Spinal cord (tissue), 10 donors: ENCODE results near the gene VSTM4. TPM values are rescaled to one million over a fixed set of nuclear protein-coding genes. Genes with fewer than 3 reads are reported as not detected.
A peak's percentile ranks its signal among the peaks of the same experiment; 100 is the strongest.

ENCODE experiments used
- DNase-seq, 6 donors: peaks; one replicate each; pipeline versions ENCODE4 v3.0.0 to v3.0.0-alpha.2; 2013 to 2015; ENCODE audit warnings: low spot score in 6 of 6, low read depth in 4 of 6
- H3K27ac ChIP-seq: one replicate; pipeline ENCODE4 v1.5.1; 2013; ENCODE audit warnings: low read depth, low read length, control low read depth
- H3K27me3 ChIP-seq: one replicate; pipeline ENCODE4 v1.6.1; 2013; ENCODE audit warnings: low read length; ENCODE audit not compliant: control insufficient read depth, insufficient read depth
- H3K36me3 ChIP-seq: one replicate; pipeline ENCODE4 v1.6.1; 2013; ENCODE audit warnings: low read length; ENCODE audit not compliant: control insufficient read depth, insufficient read depth
- H3K4me1 ChIP-seq: one replicate; pipeline ENCODE4 v1.6.1; 2013; ENCODE audit warnings: low read length; ENCODE audit not compliant: control insufficient read depth, insufficient read depth
- H3K4me3 ChIP-seq: one replicate; pipeline ENCODE4 v1.5.1; 2013; ENCODE audit warnings: low read depth, low read length, control low read depth
- H3K9me3 ChIP-seq: one replicate; pipeline ENCODE4 v1.6.1; 2013; ENCODE audit warnings: low read length; ENCODE audit not compliant: control insufficient read depth, insufficient read depth
- WGBS: methylation state at CpG from one replicate; pipeline ENCODE4 v1.1.5; 2013; ENCODE audit warnings: missing lambda C conversion rate; ENCODE audit not compliant: insufficient coverage; 5-methylcytosine and 5-hydroxymethylcytosine counted together
- polyA plus RNA-seq, 2 donors: library from polyadenylated mRNA; unstranded; fragments of 120-200 nt; gene quantifications; one replicate each; pipeline ENCODE4 v1.2.1, GENCODE V29; 2013; ENCODE audit not compliant: insufficient read length in 2 of 2
- total RNA-seq, 2 donors: library from RNA; depleted of rRNA in 1 of 2; stranded (reverse); fragments of 120-200 nt in 1 of 2; fragments of >200 nt in 1 of 2; gene quantifications; one replicate each; pipeline versions ENCODE4 v1.2.3 to v1.2.4, GENCODE V29; 2013 to 2014
- donor health status: healthy.

The VSTM4 gene
- total and polyA plus RNA-seq, 4 donors: 16.7 to 40.5 (median 24.6) TPM

DNA sequence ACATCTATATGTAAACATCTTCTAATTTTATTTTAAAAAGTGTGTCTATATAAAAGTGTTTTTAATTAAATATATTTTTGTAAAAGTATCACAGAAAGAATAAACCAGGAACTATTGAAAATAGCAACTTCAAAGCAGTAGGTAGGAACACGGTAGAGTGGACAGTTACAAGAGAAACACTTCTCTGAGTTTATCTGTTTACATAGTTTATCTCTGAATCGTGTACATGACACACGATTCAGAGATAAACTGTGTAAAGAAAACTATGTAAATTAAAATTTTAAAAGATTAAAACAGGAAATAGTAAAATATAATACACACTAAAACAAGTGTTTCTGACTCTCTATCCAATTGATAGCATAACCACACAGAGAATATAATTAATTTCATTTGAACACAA is 43.6 kb upstream of the VSTM4 start:
- no peaks in the 10 kb centered on the region for H3K27me3 ChIP-seq
- H3K4me1 ChIP-seq: peaks cover 3% of the 10 kb centered on the region
- no peaks in the 10 kb centered on the region for H3K9me3 ChIP-seq
- DNase-seq: no peak
- H3K4me3 ChIP-seq: no peak overlapping the region
- H3K27ac ChIP-seq: no peak overlapping the region
- WGBS: no CpG with 5 or more reads among the region's 3 CpGs
- H3K36me3 ChIP-seq: no peaks in the 10 kb centered on the region

DNA sequence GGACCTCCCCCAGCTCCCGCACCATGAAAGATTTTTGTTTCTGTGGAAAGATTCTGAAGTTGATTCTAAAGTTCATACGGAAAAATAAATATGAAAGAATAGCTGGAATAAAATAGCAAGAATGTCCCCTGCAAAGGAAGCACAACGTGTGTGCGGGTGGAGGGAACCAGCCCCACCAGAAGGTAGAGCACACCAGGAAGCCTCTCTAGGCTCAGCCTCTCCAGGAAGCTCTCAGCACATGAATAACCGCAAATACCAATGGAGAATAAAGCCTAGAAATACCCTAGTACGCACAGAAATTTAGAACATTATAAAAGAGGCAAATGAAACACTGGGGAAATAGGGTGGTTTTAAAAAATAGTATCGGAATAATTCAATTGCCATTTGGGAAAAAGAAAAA is 43.1 kb upstream of the VSTM4 start:
- Histone ChIP-seq H3K36me3 (no peaks in the 10 kb centered on the region), H3K4me1 (peaks cover 3% of the 10 kb centered on the region), H3K27me3 (no peaks in the 10 kb centered on the region), H3K9me3 (no peaks in the 10 kb centered on the region), H3K27ac (no peak overlapping the region), H3K4me3 (no peak overlapping the region)
- WGBS: 44% methylated on average over 1 of the region's 7 CpGs
- DNase-seq: no peak

DNA sequence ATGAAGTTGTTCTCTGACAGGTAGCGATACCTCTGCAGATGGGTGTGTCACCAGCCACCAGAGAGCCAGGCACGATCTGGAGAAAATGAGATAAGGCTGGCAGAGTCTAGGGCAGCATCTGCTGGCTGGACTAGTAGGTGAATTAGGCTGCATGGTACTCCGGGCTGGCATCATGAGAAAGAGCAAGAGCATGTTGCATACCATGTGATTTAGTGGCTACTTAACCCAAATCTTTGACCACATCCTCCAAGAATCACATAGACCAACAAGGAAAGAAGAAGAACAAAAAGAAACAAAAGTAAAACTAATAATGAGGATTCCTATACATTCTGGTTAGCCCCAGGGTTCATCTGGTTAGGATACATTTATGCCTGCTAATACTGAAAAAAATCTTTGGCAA is 41.9 kb upstream of the VSTM4 start:
- Histone ChIP-seq H3K9me3 (no peaks in the 10 kb centered on the region), H3K4me3 (no peak overlapping the region), H3K36me3 (no peaks in the 10 kb centered on the region), H3K4me1 (peaks cover 3% of the 10 kb centered on the region), H3K27me3 (no peaks in the 10 kb centered on the region), H3K27ac (no peak overlapping the region)
- no peak for DNase-seq
- 96% methylated on average over 2 of the region's 3 CpGs for WGBS

DNA sequence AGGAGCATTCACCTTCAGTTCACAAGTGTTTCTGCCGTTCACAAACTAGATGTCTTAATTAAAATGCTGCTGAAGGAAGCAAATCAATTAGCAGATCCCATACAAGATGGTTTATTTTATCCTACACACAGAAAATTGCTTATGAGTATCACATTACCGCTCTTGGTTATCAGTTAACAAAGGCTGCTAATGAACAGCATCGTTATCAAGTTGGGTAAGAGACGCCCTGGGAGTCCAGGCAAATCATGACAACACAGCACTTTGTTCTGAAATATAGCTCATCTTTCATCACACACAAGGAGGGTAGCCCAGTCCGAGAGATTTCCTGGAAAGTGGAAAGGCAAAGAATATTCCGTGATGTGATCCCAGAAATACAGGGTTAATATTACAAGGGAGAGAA is 39.3 kb upstream of the VSTM4 start:
- no peaks in the 10 kb centered on the region for H3K36me3 ChIP-seq
- no peaks in the 10 kb centered on the region for H3K27me3 ChIP-seq
- no peaks in the 10 kb centered on the region for H3K9me3 ChIP-seq
- no peaks in the 10 kb centered on the region for H3K4me1 ChIP-seq
- DNase-seq: peak in 1 of 6 donors; percentile 87
- WGBS: 80% methylated on average over 1 of the region's 6 CpGs
- no peak overlapping the region for H3K4me3 ChIP-seq
- no peak overlapping the region for H3K27ac ChIP-seq

DNA sequence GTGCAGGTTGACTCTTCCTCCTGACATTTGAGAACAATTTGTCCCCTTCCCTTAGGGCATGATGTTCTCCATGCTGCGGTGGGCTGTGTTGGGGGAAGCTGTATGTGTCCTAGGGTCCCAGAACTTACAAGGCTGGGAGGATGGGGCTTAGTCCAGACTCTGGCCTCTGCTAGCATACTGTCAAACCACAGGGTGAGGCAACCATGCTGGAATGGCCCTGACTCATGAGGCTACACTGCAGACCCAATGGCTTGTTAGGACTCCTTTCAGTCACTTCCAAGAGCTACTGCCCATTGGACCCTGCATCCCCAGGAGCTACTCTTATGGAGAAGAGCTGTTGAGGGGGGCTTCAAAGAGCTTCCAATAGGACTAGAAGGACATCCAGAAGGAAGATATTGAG is 38.6 kb upstream of the VSTM4 start:
- H3K27me3 ChIP-seq: no peaks in the 10 kb centered on the region
- no peak overlapping the region for H3K4me3 ChIP-seq
- WGBS: no CpG with 5 or more reads among the region's 1 CpG
- no peak overlapping the region for H3K27ac ChIP-seq
- no peaks in the 10 kb centered on the region for H3K4me1 ChIP-seq
- no peaks in the 10 kb centered on the region for H3K36me3 ChIP-seq
- H3K9me3 ChIP-seq: no peaks in the 10 kb centered on the region
- DNase-seq: no peak

DNA sequence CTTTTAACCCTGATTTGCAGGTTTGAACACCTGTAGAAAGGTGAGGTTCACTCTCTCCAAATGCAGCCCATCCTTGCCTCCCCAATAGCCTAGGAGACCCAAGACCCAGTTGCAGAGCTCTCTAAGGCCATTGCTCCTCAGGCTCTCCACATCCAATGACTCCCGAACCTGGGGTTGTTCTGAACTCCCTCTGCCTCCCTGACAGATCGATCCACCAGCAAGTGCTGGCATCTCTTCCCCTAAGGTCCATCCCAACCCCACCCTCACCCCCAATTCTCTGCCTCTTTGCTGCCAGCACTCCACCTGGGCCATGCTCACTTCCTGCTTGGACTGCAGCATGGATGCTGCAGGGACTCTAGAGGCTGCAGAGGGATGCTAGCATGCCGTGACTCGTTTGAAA is 37.8 kb upstream of the VSTM4 start:
- no peaks in the 10 kb centered on the region for H3K36me3 ChIP-seq
- no peaks in the 10 kb centered on the region for H3K9me3 ChIP-seq
- no peaks in the 10 kb centered on the region for H3K4me1 ChIP-seq
- no peak overlapping the region for H3K4me3 ChIP-seq
- 92% methylated on average over 2 of the region's 4 CpGs for WGBS
- H3K27me3 ChIP-seq: no peaks in the 10 kb centered on the region
- H3K27ac ChIP-seq: no peak overlapping the region
- DNase-seq: no peak

DNA sequence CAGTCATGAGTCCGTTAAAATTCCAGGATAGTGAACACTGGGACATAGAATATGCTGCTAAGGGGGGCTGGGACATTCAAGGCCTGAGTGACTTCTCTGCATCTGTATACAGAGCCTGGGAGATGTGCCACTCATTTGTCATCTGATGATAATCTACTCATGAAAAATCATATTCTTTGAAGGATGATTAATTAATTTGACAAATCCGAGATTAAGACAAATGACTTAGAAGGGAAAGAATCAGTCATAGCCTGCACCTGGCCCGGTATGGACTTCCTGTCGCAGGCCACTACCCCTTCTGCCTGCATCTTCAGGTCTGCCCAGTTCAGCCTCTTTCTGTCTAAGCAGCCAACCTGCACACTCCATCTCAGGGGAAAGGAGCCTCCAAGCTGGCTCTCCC is 37.3 kb upstream of the VSTM4 start:
- Histone ChIP-seq H3K4me1 (no peaks in the 10 kb centered on the region), H3K27me3 (no peaks in the 10 kb centered on the region), H3K27ac (no peak overlapping the region), H3K9me3 (no peaks in the 10 kb centered on the region), H3K4me3 (no peak overlapping the region), H3K36me3 (no peaks in the 10 kb centered on the region)
- WGBS: 82% methylated on average over 3 of the region's 4 CpGs
- DNase-seq: no peak

DNA sequence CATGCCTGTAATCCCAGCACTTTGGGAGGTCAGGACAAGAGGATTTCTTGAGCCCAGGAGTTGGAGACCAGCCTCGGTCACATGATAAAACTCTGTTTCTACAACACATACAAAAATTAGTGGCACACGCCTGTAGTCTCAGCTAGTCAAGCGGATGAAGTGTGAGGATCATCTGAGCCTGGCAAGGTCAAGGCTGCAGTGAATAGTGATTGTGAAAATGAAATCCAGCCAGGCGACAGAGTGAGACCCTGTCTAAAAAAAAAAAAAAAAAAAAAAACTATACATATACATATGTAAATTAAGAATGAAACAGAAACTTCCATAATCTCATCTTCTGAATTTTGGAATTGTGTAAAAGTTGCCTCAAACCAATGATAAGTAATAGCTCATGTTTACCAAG is 36.7 kb upstream of the VSTM4 start:
- Histone ChIP-seq H3K36me3 (no peaks in the 10 kb centered on the region), H3K4me1 (no peaks in the 10 kb centered on the region), H3K4me3 (no peak overlapping the region), H3K9me3 (no peaks in the 10 kb centered on the region), H3K27ac (no peak overlapping the region), H3K27me3 (no peaks in the 10 kb centered on the region)
- WGBS: no CpG with 5 or more reads among the region's 4 CpGs
- no peak for DNase-seq

DNA sequence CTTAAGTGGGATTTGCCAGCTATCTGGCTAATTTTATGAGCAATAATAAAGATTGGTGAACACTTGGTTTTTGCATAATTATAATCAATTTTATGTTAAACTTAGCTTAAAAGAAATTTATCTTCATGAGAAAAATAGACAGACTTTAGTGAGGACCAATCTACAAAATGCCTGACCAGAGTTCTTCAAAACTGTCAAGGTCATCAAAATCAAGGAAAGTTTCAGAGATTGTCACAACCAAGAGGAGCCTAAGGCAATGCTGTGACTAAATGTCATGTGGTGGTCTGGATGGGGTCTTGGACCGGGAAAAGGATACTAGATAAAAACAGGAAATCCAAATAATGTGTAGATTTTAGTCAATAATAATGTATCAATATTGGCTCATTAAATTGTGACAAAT is 36.2 kb upstream of the VSTM4 start:
- Histone ChIP-seq H3K27ac (no peak overlapping the region), H3K36me3 (no peaks in the 10 kb centered on the region), H3K4me3 (no peak overlapping the region), H3K27me3 (no peaks in the 10 kb centered on the region), H3K9me3 (no peaks in the 10 kb centered on the region), H3K4me1 (no peaks in the 10 kb centered on the region)
- DNase-seq: no peak
- WGBS: no CpG with 5 or more reads among the region's 1 CpG

DNA sequence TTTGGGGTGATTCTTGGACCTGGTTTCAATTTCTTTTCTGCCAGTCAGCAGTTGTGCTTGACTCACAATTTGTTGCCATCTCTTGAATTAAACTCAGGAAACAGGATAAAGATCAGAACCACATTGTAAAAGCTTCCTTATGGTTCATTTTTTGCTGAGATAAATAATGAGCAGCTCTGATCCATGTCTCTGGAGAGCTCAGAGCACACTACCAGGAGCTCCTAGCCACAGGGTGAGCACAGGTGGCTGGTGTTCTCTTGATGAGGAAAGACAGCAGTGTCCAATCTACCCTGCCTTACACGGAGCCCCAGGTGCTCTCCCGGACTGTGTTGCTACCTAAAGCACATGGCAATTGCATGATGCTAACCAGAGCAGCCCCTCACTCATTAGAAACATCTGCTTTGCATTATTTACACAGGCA is 35.7 kb upstream of the VSTM4 start:
- H3K27me3 ChIP-seq: no peaks in the 10 kb centered on the region
- H3K27ac ChIP-seq: no peak overlapping the region
- no peaks in the 10 kb centered on the region for H3K9me3 ChIP-seq
- H3K36me3 ChIP-seq: no peaks in the 10 kb centered on the region
- 63% methylated on average over 2 of the region's 2 CpGs for WGBS
- H3K4me3 ChIP-seq: no peak overlapping the region
- no peaks in the 10 kb centered on the region for H3K4me1 ChIP-seq
- no peak for DNase-seq
